HEK293 (cell line): ENCODE data around the gene GUK1.

Experiments used
- CTCF ChIA-PET: fragments of 350-600 bp; formaldehyde crosslinking; extraction: SDS; loops from one replicate; lab custom pipeline; 2021; ENCODE audit warnings: antibody characterized with exemption; lab: Yijun Ruan, JAX
- POLR2A ChIA-PET: fragments of 300-600 bp; formaldehyde crosslinking; extraction: SDS; loops from one replicate; lab custom pipeline; 2020; ENCODE audit warnings: antibody characterized with exemption, inconsistent platforms; lab: Yijun Ruan, JAX
- H3K27ac ChIP-seq: fragments of 200-500 bp; sonication (Bioruptor generic); 2 replicates; pipeline ENCODE4 v1.5.1; 2014; ENCODE audit warnings: low read depth, low read length, control low read depth, inconsistent platforms; ENCODE audit errors: extremely low read depth
- H3K36me3 ChIP-seq, 2 experiments: fragments of 200-500 bp in 1 of 2; sonication (Bioruptor generic) in 1 of 2; 1 replicate in 1 of 2; 2 replicates in 1 of 2; pipeline ENCODE4 v1.5.1; 2014 to 2017; ENCODE audit warnings: inconsistent platforms in 2 of 2, low read length in 2 of 2; ENCODE audit not compliant: control insufficient read depth in 2 of 2, insufficient read depth in 1 of 2
- H3K4me1 ChIP-seq: fragments of 200-500 bp; sonication (Bioruptor generic); 2 replicates; pipeline ENCODE4 v1.5.1; 2014; ENCODE audit warnings: mild to moderate bottlenecking, low read length, inconsistent platforms; ENCODE audit not compliant: control insufficient read depth, insufficient read depth
- H3K4me3 ChIP-seq: 2 replicates; pipeline ENCODE4 v1.5.1; 2011; ENCODE audit warnings: low read depth, mild to moderate bottlenecking, control low read depth, low read length, moderate library complexity
- H3K9me3 ChIP-seq: fragments of 200-500 bp; sonication (Bioruptor generic); 2 replicates; pipeline ENCODE4 v1.5.1; 2014; ENCODE audit warnings: low read depth, low read length, inconsistent platforms; ENCODE audit not compliant: control insufficient read depth, insufficient read depth
- EGR2 ChIP-seq: fragments of 450-650 bp; formaldehyde crosslinking; IDR thresholded peaks from 2 replicates; pipeline ENCODE4 v1.5.1; 2016; ENCODE audit warnings: low read depth, missing biosample characterization, missing genetic modification characterization
- FEZF1 ChIP-seq: fragments of 450-650 bp; formaldehyde crosslinking; IDR thresholded peaks from 2 replicates; pipeline ENCODE4 v1.5.1; 2016; ENCODE audit warnings: missing biosample characterization, missing genetic modification characterization
- OSR2 ChIP-seq: fragments of 450-650 bp; formaldehyde crosslinking; IDR thresholded peaks from 2 replicates; pipeline ENCODE4 v1.5.1; 2016; ENCODE audit warnings: missing biosample characterization, missing genetic modification characterization
- SCRT2 ChIP-seq: fragments of 450-650 bp; formaldehyde crosslinking; IDR thresholded peaks from 2 replicates; pipeline ENCODE4 v1.5.1; 2016; ENCODE audit warnings: missing biosample characterization, missing genetic modification characterization
- YY1 ChIP-seq: fragments of 450-650 bp; formaldehyde crosslinking; IDR thresholded peaks from 2 replicates; pipeline ENCODE4 v1.5.1; 2018; ENCODE audit warnings: missing biosample characterization, missing genetic modification characterization
- ZBTB1 ChIP-seq: fragments of 450-650 bp; formaldehyde crosslinking; IDR thresholded peaks from 2 replicates; pipeline ENCODE4 v1.5.1; 2016; ENCODE audit warnings: missing biosample characterization, missing genetic modification characterization
- ZFP37 ChIP-seq: fragments of 450-650 bp; formaldehyde crosslinking; IDR thresholded peaks from 2 replicates; pipeline ENCODE4 v1.5.1; 2016; ENCODE audit warnings: missing biosample characterization, missing genetic modification characterization
- ZNF121 ChIP-seq: fragments of 450-650 bp; formaldehyde crosslinking; IDR thresholded peaks from 2 replicates; pipeline ENCODE4 v1.5.1; 2016; ENCODE audit warnings: missing biosample characterization, missing genetic modification characterization
- ZNF132 ChIP-seq: fragments of 450-650 bp; formaldehyde crosslinking; IDR thresholded peaks from 2 replicates; pipeline ENCODE4 v1.5.1; 2017; ENCODE audit warnings: missing biosample characterization, missing genetic modification characterization, borderline replicate concordance
- ZNF23 ChIP-seq: fragments of 450-650 bp; formaldehyde crosslinking; IDR thresholded peaks from 2 replicates; pipeline ENCODE4 v1.5.1; 2016; ENCODE audit warnings: missing biosample characterization, missing genetic modification characterization, borderline replicate concordance
- ZNF514 ChIP-seq: fragments of 450-650 bp; formaldehyde crosslinking; IDR thresholded peaks from 2 replicates; pipeline ENCODE4 v1.5.1; 2016; ENCODE audit warnings: missing biosample characterization, missing genetic modification characterization
- ZNF521 ChIP-seq: fragments of 450-650 bp; formaldehyde crosslinking; IDR thresholded peaks from 2 replicates; pipeline ENCODE4 v1.5.1; 2017; ENCODE audit warnings: missing biosample characterization, mild to moderate bottlenecking, missing genetic modification characterization
- ZNF658 ChIP-seq: fragments of 450-650 bp; formaldehyde crosslinking; IDR thresholded peaks from 2 replicates; pipeline ENCODE4; 2016; ENCODE audit warnings: missing biosample characterization, missing genetic modification characterization
- ZNF677 ChIP-seq: fragments of 450-650 bp; IDR thresholded peaks from 2 replicates; pipeline ENCODE4 v1.5.0; 2018; ENCODE audit warnings: missing biosample characterization, mild to moderate bottlenecking, missing genetic modification characterization, moderate library complexity
- ZNF776 ChIP-seq: fragments of 450-650 bp; formaldehyde crosslinking; IDR thresholded peaks from 2 replicates; pipeline ENCODE4 v1.5.0; 2017; ENCODE audit warnings: missing biosample characterization, missing genetic modification characterization, borderline replicate concordance
- ZNF792 ChIP-seq: fragments of 450-650 bp; formaldehyde crosslinking; IDR thresholded peaks from 2 replicates; pipeline ENCODE4 v1.5.1; 2016; ENCODE audit warnings: missing biosample characterization, missing genetic modification characterization
- TF ChIP-seq, protein P1 (sequence below): fragments of 450-650 bp; formaldehyde crosslinking; IDR thresholded peaks from 2 replicates; pipeline ENCODE4 v1.5.1; 2016; ENCODE audit warnings: missing biosample characterization, missing genetic modification characterization
- TF ChIP-seq, protein P2 (sequence below): fragments of 450-650 bp; formaldehyde crosslinking; IDR thresholded peaks from 2 replicates; pipeline ENCODE4 v1.5.1; 2016; ENCODE audit warnings: missing biosample characterization, missing genetic modification characterization
- TF ChIP-seq, protein P3 (sequence below): IDR thresholded peaks from 2 replicates; pipeline ENCODE4 v1.6.1; 2011; ENCODE audit warnings: mild to moderate bottlenecking, low read depth, low read length, borderline replicate concordance
- TF ChIP-seq, protein P4 (sequence below): fragments of 450-650 bp; formaldehyde crosslinking; IDR thresholded peaks from 2 replicates; pipeline ENCODE4 v1.5.1; 2016; ENCODE audit warnings: missing biosample characterization, missing genetic modification characterization, borderline replicate concordance
- TF ChIP-seq, protein P5 (sequence below): fragments of 450-650 bp; formaldehyde crosslinking; IDR thresholded peaks from 2 replicates; pipeline ENCODE4 v1.5.1; 2017; ENCODE audit warnings: missing biosample characterization, mild to moderate bottlenecking, missing genetic modification characterization, moderate library complexity
- TF ChIP-seq, protein P6 (sequence below): sonication (generic); formaldehyde crosslinking; IDR thresholded peaks from 2 replicates; pipeline ENCODE4 v1.8.1; 2022; ENCODE audit warnings: mild to moderate bottlenecking, moderate library complexity, missing genetic modification reagents
- TF ChIP-seq, protein P7 (sequence below): fragments of 450-650 bp; formaldehyde crosslinking; IDR thresholded peaks from 2 replicates; pipeline ENCODE4 v1.5.1; 2016; ENCODE audit warnings: missing biosample characterization, missing genetic modification characterization

GUK1 gene

DNA sequence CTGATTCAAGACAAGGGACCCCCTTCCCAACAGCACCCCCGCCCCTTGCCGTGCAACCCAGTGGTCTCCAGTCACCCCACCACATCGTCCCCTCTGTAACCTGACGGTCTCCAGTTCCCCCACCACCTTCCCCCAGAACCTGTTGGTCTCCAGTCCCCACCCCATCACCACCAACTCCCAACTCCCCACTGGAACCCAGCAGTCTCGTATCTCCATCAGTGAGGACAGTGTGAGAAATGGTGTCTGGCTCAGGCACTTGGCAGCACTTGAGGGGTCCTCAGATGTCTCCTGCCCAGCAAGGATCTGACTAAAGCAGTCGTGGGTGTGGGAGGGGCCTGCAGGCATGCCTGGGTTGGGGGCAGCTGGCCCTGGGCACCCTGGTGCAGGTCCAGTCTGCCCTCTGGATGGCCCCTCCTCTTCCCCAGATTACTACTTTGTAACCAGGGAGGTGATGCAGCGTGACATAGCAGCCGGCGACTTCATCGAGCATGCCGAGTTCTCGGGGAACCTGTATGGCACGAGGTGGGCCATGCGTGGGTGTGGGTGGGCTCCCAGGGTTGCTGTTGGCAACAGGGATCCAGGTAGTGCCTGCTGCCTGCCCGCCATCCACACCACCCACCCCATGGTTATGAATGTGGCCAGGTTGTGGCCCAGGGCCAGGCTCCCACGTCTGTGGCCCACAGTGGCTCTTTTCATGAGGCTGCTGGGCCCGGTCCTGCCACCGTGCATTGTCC is 6.5 kb downstream of the GUK1 start:
- POLR2A ChIA-PET, result no interaction called here

DNA sequence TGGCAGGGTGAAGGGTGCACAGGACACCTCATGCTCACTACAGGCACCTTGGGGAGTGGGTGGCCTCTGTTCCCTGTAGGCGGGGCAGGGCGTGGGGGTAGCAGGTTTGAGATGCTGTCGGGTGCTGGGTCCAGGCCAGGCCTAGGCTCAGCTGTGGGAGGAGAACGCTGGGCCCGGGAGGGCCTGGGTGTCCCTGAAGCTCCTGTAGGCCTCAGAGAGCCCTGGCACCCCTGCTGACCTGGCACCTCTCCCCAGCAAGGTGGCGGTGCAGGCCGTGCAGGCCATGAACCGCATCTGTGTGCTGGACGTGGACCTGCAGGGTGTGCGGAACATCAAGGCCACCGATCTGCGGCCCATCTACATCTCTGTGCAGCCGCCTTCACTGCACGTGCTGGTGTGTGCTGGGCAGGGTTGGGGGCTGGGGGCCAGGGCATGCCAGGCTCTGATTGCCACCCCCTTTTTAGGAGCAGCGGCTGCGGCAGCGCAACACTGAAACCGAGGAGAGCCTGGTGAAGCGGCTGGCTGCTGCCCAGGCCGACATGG is 7.1 kb downstream of the GUK1 start:
- ChIA-PET CTCF (no interaction called here), POLR2A (no interaction called here)
- Histone ChIP-seq H3K4me1 (no peaks in the 10 kb centered on the region), H3K36me3 (peaks cover 0 to 45% of the 10 kb centered on the region in 2 experiments; a peak in 1 of 3 replicates), H3K9me3 (no peaks in the 10 kb centered on the region), H3K4me3 (no peak overlapping the region), H3K27ac (no peak overlapping the region)
- TF ChIP-seq OSR2 (tag by site-specific recombination), result no peak
- TF ChIP-seq, protein P1, sequence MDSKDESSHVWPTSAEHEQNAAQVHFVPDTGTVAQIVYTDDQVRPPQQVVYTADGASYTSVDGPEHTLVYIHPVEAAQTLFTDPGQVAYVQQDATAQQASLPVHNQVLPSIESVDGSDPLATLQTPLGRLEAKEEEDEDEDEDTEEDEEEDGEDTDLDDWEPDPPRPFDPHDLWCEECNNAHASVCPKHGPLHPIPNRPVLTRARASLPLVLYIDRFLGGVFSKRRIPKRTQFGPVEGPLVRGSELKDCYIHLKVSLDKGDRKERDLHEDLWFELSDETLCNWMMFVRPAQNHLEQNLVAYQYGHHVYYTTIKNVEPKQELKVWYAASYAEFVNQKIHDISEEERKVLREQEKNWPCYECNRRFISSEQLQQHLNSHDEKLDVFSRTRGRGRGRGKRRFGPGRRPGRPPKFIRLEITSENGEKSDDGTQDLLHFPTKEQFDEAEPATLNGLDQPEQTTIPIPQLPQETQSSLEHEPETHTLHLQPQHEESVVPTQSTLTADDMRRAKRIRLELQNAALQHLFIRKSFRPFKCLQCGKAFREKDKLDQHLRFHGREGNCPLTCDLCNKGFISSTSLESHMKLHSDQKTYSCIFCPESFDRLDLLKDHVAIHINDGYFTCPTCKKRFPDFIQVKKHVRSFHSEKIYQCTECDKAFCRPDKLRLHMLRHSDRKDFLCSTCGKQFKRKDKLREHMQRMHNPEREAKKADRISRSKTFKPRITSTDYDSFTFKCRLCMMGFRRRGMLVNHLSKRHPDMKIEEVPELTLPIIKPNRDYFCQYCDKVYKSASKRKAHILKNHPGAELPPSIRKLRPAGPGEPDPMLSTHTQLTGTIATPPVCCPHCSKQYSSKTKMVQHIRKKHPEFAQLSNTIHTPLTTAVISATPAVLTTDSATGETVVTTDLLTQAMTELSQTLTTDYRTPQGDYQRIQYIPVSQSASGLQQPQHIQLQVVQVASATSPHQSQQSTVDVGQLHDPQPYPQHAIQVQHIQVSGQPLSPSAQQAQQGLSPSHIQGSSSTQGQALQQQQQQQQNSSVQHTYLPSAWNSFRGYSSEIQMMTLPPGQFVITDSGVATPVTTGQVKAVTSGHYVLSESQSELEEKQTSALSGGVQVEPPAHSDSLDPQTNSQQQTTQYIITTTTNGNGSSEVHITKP (tag by site-specific recombination), result no peak
- TF ChIP-seq ZNF776 (tag by site-specific recombination), result no peak
- peak; percentile 87 for TF ChIP-seq EGR2 (tag by site-specific recombination)
- TF ChIP-seq, protein P2, sequence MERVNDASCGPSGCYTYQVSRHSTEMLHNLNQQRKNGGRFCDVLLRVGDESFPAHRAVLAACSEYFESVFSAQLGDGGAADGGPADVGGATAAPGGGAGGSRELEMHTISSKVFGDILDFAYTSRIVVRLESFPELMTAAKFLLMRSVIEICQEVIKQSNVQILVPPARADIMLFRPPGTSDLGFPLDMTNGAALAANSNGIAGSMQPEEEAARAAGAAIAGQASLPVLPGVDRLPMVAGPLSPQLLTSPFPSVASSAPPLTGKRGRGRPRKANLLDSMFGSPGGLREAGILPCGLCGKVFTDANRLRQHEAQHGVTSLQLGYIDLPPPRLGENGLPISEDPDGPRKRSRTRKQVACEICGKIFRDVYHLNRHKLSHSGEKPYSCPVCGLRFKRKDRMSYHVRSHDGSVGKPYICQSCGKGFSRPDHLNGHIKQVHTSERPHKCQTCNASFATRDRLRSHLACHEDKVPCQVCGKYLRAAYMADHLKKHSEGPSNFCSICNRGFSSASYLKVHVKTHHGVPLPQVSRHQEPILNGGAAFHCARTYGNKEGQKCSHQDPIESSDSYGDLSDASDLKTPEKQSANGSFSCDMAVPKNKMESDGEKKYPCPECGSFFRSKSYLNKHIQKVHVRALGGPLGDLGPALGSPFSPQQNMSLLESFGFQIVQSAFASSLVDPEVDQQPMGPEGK, result no peak
- TF ChIP-seq, protein P3, sequence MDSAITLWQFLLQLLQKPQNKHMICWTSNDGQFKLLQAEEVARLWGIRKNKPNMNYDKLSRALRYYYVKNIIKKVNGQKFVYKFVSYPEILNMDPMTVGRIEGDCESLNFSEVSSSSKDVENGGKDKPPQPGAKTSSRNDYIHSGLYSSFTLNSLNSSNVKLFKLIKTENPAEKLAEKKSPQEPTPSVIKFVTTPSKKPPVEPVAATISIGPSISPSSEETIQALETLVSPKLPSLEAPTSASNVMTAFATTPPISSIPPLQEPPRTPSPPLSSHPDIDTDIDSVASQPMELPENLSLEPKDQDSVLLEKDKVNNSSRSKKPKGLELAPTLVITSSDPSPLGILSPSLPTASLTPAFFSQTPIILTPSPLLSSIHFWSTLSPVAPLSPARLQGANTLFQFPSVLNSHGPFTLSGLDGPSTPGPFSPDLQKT, result no peak

More for the DNA sequence above, 6.5 kb downstream of the GUK1 start:
- Histone ChIP-seq H3K36me3 (peaks cover 0 to 51% of the 10 kb centered on the region in 2 experiments; a peak in 1 of 3 replicates), H3K27ac (no peak overlapping the region), H3K4me1 (peaks cover 5% of the 10 kb centered on the region; the same call in 1 of the 2 replicates), H3K4me3 (no peak overlapping the region), H3K9me3 (no peaks in the 10 kb centered on the region)
- no peak for TF ChIP-seq FEZF1
- TF ChIP-seq ZNF514 (tag by site-specific recombination), result no peak
- no peak for TF ChIP-seq ZNF121 (tag by site-specific recombination)
- TF ChIP-seq, protein P4, sequence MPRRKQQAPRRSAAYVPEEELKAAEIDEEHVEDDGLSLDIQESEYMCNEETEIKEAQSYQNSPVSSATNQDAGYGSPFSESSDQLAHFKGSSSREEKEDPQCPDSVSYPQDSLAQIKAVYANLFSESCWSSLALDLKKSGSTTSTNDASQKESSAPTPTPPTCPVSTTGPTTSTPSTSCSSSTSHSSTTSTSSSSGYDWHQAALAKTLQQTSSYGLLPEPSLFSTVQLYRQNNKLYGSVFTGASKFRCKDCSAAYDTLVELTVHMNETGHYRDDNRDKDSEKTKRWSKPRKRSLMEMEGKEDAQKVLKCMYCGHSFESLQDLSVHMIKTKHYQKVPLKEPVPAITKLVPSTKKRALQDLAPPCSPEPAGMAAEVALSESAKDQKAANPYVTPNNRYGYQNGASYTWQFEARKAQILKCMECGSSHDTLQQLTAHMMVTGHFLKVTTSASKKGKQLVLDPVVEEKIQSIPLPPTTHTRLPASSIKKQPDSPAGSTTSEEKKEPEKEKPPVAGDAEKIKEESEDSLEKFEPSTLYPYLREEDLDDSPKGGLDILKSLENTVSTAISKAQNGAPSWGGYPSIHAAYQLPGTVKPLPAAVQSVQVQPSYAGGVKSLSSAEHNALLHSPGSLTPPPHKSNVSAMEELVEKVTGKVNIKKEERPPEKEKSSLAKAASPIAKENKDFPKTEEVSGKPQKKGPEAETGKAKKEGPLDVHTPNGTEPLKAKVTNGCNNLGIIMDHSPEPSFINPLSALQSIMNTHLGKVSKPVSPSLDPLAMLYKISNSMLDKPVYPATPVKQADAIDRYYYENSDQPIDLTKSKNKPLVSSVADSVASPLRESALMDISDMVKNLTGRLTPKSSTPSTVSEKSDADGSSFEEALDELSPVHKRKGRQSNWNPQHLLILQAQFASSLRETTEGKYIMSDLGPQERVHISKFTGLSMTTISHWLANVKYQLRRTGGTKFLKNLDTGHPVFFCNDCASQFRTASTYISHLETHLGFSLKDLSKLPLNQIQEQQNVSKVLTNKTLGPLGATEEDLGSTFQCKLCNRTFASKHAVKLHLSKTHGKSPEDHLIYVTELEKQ (tag by site-specific recombination), result no peak
- TF ChIP-seq, protein P5, sequence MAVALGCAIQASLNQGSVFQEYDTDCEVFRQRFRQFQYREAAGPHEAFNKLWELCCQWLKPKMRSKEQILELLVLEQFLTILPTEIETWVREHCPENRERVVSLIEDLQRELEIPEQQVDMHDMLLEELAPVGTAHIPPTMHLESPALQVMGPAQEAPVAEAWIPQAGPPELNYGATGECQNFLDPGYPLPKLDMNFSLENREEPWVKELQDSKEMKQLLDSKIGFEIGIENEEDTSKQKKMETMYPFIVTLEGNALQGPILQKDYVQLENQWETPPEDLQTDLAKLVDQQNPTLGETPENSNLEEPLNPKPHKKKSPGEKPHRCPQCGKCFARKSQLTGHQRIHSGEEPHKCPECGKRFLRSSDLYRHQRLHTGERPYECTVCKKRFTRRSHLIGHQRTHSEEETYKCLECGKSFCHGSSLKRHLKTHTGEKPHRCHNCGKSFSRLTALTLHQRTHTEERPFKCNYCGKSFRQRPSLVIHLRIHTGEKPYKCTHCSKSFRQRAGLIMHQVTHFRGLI (tag by site-specific recombination), result no peak
- no peak for TF ChIP-seq ZNF792 (tag by site-specific recombination)
- TF ChIP-seq ZNF23 (tag by site-specific recombination), result no peak
- no peak for TF ChIP-seq ZNF132
- no peak for TF ChIP-seq ZNF677 (tag by site-specific recombination)
- TF ChIP-seq ZFP37 (tag by site-specific recombination), result no peak
- no peak for TF ChIP-seq ZBTB1 (tag by site-specific recombination)
- TF ChIP-seq ZNF658, result no peak
- no peak for TF ChIP-seq YY1 (tag by site-specific recombination)
- TF ChIP-seq, protein P6, sequence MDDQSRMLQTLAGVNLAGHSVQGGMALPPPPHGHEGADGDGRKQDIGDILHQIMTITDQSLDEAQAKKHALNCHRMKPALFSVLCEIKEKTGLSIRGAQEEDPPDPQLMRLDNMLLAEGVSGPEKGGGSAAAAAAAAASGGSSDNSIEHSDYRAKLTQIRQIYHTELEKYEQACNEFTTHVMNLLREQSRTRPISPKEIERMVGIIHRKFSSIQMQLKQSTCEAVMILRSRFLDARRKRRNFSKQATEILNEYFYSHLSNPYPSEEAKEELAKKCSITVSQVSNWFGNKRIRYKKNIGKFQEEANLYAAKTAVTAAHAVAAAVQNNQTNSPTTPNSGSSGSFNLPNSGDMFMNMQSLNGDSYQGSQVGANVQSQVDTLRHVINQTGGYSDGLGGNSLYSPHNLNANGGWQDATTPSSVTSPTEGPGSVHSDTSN, result no peak
- TF ChIP-seq ZNF521 (tag by site-specific recombination), result no peak
- TF ChIP-seq, protein P7, sequence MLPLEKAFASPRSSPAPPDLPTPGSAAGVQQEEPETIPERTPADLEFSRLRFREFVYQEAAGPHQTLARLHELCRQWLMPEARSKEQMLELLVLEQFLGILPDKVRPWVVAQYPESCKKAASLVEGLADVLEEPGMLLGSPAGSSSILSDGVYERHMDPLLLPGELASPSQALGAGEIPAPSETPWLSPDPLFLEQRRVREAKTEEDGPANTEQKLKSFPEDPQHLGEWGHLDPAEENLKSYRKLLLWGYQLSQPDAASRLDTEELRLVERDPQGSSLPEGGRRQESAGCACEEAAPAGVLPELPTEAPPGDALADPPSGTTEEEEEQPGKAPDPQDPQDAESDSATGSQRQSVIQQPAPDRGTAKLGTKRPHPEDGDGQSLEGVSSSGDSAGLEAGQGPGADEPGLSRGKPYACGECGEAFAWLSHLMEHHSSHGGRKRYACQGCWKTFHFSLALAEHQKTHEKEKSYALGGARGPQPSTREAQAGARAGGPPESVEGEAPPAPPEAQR, result no peak
- no peak for TF ChIP-seq SCRT2
- CTCF ChIA-PET, result no interaction called here
